GM21529 (cell line): ENCODE measurements around the gene SPEM1.

Source experiments
- ATAC-seq: cut with Tn5 transposase; IDR thresholded peaks from one replicate; pipeline ENCODE4 v1.9.1; 2021; ENCODE audit not compliant: unreplicated experiment

The SPEM1 gene

GRCh38 chr17:7396147-7396546 lies 24.0 kb upstream of the SPEM1 start:
- ATAC-seq, result no peak

GRCh38 chr17:7398612-7399011 lies 21.5 kb upstream of the SPEM1 start:
- ATAC-seq, result no peak

- ATAC-seq, result no peak
Measured at GRCh38 chr17:7403043-7403726, 16.9 kb upstream of the SPEM1 start.

- ATAC-seq, result peak; percentile 17
Measured at GRCh38 chr17:7403727-7403976, 16.5 kb upstream of the SPEM1 start.

GRCh38 chr17:7403977-7404736 lies 16.0 kb upstream of the SPEM1 start, which contains the start of gene TMEM256:
TSS of gene TMEM256 (minus strand) at chr17:7404097. CDS start at chr17:7404084, 13 bp downstream.
- ATAC-seq, result peak; percentile 89

- ATAC-seq, result peak; percentile 15
Measured at GRCh38 chr17:7404737-7405349, 15.3 kb upstream of the SPEM1 start.

GRCh38 chr17:7405350-7406234 lies 14.5 kb upstream of the SPEM1 start:
- no peak for ATAC-seq

GRCh38 chr17:7406235-7406825 lies 13.8 kb upstream of the SPEM1 start:
- no peak for ATAC-seq

GRCh38 chr17:7407082-7407481 lies 13.0 kb upstream of the SPEM1 start:
- no peak for ATAC-seq

- ATAC-seq, result no peak
Measured at GRCh38 chr17:7407485-7408251, 12.5 kb upstream of the SPEM1 start, which contains the start of gene NLGN2. TSS of gene NLGN2 (plus strand) at chr17:7407845. CDS start at chr17:7408256, 411 bp downstream.

GRCh38 chr17:7408252-7408727 lies 11.8 kb upstream of the SPEM1 start:
- no peak for ATAC-seq

GRCh38 chr17:7408863-7409262 lies 11.3 kb upstream of the SPEM1 start:
- no peak for ATAC-seq

- ATAC-seq, result no peak
Measured at GRCh38 chr17:7409716-7410115, 10.4 kb upstream of the SPEM1 start.

- no peak for ATAC-seq
Measured at GRCh38 chr17:7410634-7411426, 9.3 kb upstream of the SPEM1 start.

GRCh38 chr17:7411427-7411750 lies 8.7 kb upstream of the SPEM1 start:
- ATAC-seq, result no peak

GRCh38 chr17:7413346-7413985 lies 6.7 kb upstream of the SPEM1 start:
- ATAC-seq, result no peak

- ATAC-seq, result no peak
Measured at GRCh38 chr17:7414837-7415236, 5.3 kb upstream of the SPEM1 start.

- ATAC-seq, result no peak
Measured at GRCh38 chr17:7415784-7416183, 4.3 kb upstream of the SPEM1 start.

GRCh38 chr17:7416323-7416722 lies 3.8 kb upstream of the SPEM1 start:
- ATAC-seq, result no peak
